HG02623 (cell line): ENCODE measurements around the gene UGT2B7.
"Not testable (repeated sequence)": the region's sequence is repeated elsewhere in the genome, so short reads cannot be mapped to it uniquely, and the experiment has no call there.

ENCODE experiments used
- ATAC-seq: cut with Tn5 transposase; IDR thresholded peaks from one replicate; pipeline ENCODE4 v1.9.1; 2021; ENCODE audit warnings: moderate library complexity; ENCODE audit not compliant: unreplicated experiment

The UGT2B7 gene

DNA sequence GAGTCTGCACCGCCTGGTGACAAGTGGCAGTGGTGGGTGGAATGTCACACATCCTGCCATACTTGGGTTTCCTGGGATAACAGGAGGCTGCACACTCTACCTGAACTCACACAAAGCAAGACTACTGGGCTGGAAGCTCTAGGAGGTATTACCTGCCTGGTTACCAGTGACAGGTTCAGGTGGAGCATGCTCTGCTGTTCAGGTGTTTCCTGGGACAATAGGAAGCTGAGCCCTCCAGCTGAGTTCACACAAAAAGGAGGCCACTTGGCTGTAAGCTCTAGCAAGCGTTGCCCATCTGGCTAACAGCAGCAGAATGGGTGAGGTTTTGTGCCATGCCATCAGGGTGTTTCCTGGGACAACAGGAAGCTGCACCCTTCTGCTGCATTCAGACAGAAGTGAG is 17.4 kb upstream of the UGT2B7 start:
- no peak for ATAC-seq

DNA sequence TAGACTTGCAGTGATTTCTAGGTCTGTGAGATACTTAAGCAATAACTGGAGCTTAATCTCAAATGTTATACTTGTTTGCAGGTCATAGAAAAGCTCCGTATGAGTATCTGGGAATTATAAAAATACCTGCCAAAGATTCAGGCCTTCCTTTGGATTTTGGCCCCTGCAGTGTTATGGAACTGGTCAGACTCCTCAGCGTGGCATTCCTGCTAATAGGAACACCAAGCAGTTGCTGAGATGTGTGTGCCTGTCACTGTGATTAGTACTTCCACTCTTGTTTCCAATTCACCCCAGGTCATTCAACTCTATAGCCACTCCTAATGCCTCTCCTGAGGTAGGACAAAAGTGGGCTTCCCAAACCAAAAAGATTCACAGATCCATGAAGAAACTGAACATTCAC is 7.8 kb upstream of the UGT2B7 start:
- no peak for ATAC-seq

DNA sequence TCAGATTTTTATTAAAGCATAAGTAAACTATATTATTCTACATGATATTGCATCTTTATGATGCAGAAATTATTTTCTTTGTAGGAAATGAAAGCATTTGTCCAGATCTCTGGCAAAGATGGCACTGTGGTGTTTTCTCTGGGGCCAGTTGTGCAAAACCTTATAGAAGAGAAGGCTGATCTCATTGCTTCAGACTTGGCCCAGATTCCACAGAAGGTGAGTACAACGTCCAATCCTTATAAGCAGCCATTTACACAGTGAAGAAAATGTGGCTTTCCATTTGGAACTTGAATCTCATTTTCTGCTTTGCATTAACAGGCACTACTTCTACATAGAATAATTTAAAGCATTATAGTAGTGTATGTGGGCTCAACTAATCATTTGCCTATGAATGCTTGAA is 6.9 kb upstream of the UGT2B7 start:
- no peak for ATAC-seq

DNA sequence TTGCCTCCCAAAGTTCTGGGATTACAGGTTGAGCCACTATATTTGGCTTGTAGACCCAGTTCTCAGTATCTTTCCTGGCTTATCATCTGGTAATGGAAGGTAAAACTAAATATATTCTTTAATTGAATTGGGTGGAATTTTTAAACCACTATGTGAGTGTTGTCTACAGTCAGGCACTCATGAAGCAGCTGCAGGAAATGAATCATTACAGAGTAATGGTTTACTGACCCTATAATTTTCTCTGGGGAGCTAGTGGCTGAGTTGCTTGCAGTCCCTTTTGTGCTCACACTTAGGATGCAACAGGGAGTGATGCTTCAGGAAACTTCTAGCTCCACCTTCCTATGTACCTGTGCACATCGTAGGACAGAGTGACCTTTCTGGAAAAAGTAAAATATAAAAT is 4.1 kb upstream of the UGT2B7 start:
- no peak for ATAC-seq

DNA sequence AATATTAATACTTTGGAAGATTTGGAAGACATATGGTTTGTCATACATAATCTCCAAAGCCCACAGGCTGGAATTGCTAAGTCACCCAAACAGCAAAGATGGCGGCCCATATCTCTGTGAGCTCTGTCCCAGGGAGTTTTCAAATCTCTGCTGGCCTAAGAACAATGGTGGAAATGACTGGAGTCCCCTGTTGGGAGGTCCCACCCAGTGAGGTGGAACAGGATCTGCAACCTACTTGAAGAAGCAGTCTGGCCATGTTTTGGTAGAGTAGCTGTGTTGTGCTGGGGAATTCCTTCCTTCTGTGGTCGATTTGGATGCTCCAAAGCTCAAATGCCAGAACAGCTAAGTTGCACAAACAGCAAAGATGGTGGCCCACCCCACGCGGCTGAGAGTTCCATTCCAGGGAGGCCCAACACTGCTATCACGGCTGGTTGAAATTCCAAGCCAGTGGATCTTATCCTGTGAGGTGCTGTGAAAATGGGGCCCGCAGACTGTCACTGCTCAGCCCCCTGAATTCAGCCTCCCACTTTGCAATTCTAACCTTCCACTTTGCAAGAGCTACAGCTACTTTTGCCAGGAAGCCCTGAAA is 3.2 kb upstream of the UGT2B7 start:
- no peak for ATAC-seq

DNA sequence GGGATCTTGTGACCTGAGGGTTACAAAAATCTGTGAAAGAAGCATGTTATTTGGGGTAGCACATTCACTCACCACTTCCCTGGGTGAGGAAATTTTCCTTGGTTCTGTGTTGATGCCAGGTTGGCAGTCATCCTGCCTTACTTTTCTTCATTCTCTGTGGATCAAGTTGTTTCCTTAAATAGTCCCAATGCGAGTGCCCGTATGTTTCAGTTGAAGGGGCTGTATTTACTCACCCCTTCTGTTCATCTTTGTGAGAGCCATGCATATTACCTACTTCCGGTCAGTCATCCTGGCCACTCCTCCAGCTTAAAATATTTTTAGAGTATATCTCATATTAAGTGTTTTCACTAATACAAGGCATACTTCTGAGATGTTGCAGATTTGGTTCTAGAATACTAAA is 2.6 kb upstream of the UGT2B7 start:
- ATAC-seq, result no peak

DNA sequence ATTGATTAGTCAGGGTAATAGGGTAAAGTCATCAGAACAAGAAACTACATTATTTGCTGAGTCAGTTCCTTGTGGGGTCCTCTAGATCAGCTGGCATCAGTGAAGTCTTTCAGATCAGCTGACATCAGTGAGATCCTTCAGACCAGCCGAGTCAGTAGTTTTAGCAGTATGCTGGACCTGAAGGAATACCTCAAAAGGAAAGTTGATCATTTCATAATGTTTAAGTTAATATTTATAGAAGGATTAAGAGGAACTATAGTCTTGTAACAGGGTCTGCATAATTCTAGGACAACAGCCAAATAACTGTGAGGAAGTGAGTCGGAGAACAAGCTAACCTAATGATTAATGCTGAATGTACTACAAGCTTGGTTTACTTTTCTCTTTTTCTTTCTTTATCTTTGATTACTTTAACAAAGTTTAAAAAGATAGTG is 958 bp upstream of the UGT2B7 start:
- ATAC-seq, result no peak

DNA sequence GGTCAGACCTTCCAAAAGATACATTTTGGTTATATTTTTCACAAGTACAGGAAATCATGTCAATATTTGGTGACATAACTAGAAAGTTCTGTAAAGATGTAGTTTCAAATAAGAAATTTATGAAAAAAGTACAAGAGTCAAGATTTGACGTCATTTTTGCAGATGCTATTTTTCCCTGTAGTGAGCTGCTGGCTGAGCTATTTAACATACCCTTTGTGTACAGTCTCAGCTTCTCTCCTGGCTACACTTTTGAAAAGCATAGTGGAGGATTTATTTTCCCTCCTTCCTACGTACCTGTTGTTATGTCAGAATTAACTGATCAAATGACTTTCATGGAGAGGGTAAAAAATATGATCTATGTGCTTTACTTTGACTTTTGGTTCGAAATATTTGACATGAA is 536 bp downstream of the UGT2B7 start:
- ATAC-seq, result no peak

DNA sequence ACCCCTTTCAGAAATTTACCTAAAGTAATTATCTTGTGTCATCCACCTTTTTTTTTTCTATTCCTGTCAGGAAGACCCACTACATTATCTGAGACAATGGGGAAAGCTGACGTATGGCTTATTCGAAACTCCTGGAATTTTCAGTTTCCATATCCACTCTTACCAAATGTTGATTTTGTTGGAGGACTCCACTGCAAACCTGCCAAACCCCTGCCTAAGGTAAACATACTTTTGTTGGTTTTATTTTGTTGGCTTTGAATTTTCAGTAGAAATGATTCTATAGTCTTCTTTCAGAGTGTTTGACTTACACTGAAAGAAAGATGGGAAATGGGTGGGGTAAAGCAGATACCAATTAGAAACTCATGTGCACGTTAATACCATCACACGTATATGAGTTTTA is 2.2 kb downstream of the UGT2B7 start:
- no peak for ATAC-seq

DNA sequence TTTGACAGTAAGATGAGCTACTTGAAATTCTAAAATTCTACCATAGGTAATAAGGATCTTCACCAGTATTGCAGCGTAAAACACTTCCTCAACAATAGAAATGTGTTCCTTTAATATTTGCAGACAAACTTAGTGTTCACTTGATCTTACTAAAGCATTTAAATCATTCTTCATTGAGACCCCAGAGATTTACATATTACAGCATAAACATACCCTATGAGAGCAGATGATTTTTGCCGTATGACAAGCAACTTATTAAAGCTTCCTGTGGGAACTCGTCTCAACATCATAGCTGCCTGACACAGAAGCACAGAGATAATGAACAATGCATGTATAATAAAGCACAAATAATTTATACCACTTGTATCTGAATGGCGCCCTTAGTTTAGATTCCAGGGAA is 3.6 kb downstream of the UGT2B7 start:
- ATAC-seq, result no peak

DNA sequence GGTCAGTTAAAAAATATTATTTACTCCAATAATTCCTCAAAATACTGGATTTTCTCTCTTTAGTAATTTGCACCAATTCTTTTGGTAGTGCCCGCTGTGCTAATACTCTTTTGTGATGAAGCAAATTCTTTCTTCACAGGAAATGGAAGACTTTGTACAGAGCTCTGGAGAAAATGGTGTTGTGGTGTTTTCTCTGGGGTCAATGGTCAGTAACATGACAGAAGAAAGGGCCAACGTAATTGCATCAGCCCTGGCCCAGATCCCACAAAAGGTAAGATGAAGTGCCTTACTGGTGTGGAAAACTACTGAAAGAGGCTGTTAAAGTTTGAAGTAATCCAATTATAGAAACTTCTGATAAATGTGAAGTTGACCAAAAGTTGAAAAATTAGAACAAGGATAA is 6.4 kb downstream of the UGT2B7 start:
- ATAC-seq, result not testable (repeated sequence)

DNA sequence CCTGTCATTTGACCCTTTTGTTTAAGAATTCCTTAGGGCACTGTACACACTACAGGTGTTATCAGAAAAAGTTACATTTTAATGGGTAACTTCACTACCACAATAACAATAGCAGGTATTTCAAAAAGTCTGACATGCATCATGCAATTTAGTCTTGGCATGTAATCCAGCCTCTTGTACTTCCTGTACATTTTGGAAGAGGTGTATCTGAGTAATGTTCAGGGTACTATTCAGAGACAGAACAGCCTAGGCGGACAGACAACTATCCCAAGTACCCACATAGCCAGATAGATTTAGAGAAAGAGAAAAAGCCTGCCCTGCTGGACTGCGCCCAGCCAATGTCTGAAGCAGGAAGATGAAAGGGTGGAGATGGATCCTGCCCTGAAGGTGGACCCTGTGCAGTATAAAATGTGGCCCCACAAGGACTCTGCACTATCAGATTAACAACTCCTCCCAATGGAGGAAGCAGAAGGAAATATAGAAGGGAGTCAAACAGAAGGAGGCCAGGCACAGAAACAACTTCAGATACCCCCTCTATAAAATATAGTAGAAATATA is 8.5 kb downstream of the UGT2B7 start:
- ATAC-seq, result no peak

DNA sequence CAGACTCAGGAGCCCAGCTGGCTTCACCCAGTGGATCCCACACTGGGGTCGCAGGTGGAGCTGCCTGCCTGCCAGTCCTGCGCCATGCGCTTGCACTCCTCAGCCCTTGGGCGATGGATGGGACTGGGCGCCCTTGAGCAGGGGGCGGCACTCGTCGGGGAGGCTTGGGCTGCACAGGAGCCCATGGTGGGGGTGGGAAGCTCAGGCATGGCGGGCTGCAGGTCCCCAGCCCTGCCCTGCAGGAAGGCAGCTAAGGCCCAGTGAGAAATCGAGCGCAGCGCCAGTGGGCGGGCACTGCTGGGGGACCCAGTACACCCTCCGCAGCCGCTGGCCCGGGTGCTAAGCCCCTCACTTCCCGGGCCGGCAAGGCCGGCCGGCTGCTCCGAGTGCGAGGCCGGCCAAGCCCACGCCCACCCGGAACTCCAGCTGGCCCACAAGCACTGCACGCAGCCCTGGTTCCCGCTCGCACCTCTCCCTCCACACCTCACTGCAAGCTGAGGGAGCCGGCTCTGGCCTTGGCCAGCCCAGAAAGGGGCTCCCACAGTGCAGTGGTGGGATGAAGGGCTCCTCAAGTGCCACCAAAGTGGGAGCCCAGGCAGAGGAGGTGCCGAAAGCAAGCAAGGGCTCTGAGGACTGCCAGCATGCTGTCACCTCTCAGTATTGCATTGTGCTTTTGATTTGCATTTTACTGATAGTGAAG is 19.0 kb downstream of the UGT2B7 start:
- ATAC-seq, result not testable (repeated sequence)

DNA sequence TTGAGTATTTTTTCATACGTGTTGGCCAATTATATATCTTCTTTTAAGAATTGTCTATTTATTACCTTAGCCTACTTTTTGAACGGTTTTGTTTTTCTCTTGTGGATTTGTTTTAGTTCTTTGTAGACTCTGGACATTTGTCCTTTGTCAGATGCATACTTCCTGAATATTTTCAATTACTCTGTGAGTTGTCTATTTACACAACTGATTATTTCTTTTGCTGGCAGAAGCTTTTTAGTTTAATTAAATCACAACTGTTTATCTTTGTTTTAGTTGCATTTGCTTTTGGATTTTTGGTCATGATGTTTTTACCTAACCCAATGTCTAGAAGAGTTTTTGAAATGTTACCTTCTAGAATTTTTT is 19.6 kb downstream of the UGT2B7 start:
- ATAC-seq, result no peak

DNA sequence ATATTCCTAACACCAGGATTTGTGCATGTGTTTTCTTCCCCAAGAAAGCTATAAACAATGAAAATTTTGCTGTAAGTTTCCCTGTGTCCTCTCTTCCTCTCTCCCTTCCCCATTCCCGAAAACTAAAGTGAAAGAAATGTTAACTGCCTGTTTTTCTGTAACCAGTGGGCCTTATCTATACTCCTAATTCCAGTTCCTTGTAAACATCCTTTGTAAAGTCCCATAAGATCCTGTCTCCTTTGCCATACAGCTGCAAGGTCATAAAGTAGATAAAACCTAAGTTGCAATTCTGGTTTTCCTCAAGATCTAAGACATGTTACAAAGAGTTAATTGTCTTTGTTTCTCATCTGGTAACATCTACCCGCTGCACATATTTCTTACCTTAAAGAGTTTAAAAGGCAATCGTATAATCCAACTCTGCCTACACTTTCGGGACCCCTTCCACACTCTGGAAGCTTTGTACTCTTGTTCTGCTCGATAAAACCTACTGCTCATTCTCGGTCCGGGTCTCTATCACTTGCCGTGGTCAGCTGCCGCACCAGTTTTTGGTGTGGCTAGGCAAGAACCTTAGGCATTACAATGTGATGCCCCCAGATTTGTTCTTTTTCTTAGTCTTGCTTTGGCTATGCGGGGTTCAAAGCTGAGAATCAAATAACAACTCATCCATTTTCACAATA is 20.5 kb downstream of the UGT2B7 start:
- no peak for ATAC-seq

DNA sequence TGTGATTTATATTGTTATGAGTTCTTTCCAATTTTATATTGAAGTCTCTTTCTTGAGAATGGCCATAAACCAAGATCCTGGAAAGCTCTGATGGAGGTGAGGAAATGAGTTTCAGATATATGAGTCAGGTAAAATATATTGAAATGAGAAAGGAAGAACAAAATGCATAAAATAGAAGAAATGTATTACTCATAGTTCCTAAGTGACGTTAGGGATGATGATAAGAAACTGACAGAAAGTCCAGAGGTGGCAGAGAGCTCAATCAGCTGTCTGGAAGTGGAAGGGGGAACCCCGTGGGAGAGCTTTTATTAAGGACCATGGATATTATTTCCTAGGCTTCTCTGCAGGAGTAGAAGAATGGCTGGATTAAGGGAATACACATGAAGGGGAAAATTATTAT is 24.6 kb downstream of the UGT2B7 start:
- ATAC-seq, result no peak

DNA sequence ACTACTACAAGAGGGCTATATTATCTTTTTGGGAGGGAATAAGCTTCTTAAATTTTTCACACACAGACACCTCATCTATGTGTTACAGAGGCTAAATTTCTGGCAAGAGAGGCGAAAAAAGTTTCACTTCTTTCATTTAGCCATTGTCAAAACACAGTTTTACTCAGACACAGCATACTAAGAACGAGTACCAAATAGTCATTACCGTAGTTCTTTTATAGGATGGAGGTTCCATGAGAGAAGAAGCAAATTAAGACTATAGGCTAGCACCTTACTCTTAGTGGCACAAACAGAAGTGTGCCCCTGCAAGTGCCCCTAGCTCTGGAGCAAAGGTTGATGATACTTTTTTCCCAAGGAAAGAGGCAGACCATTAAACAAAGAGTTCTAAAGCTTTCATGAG is 26.2 kb downstream of the UGT2B7 start:
- no peak for ATAC-seq

DNA sequence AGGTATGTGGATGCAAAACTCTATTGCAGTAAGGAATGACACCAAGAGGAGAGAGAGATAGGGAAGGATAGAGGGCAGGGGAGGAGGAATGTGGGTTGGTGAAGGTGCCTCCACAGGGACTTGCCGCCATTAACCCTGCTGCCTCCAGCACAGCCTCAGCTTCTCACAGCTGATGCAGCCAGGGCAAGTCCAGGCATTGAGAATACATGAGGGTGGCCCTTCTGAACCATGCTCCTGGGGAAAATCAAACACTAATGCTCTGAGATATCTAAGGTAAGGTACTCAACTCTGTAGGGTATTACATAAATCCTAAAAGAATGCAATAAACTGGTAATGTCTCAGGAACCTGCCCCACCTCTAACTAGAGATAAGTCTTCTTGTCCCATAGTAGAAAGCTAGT is 28.7 kb downstream of the UGT2B7 start:
- ATAC-seq, result no peak

DNA sequence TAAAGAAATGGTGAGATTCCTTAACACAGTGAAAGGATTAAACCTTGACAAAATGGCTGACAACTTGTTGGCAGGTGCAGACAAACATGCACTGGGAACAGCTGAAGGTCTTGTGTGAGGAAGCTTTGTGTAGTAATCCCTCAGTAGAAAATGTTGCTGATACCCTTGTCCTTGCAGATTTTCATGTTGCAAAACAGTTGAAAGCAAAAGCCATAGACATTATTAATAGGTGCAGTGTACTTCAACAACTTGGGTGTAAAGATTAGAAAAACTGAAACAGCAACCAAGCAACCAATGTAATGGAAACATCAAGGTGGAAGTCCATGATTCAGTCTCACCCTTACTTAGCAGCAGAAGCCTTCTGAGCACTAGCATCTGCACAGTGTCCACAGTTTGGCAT is 29.8 kb downstream of the UGT2B7 start:
- no peak for ATAC-seq

DNA sequence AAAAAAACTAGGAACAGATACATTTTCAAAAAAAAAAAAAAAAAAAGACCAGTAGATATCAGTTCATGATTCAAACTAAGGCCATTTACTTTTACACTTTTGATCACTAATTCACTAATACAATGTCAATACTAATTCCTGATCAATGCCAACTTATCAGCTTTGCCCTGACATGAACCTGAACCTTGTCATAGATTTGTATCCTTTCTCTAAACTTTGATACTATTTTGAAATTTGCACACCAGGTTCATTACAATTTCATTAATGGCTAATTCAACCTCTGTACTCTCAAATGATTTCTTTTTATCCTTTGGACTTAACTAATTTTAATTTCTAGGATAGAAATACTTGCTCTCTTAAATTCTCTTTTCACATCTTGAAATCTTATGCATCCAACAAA is 37.7 kb downstream of the UGT2B7 start:
- ATAC-seq, result no peak

DNA sequence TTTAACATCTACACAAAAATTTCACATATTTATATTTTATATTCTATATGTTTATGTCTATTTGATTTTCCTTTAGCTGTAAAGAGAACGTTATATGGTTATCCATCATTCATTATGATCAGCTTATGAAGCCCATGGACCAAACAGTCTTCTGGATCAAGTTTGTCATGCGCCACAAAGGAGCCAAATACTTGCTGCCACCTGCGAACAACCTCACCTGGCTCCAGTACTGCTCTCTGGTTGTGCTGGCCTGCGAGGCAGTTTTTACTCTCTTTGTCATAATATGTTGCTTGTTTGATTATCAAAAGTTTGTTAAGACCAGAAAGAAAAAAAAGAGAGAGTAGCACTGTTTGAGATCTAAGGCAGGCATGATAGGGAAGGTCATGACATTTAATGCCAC is 38.2 kb downstream of the UGT2B7 start:
- no peak for ATAC-seq

DNA sequence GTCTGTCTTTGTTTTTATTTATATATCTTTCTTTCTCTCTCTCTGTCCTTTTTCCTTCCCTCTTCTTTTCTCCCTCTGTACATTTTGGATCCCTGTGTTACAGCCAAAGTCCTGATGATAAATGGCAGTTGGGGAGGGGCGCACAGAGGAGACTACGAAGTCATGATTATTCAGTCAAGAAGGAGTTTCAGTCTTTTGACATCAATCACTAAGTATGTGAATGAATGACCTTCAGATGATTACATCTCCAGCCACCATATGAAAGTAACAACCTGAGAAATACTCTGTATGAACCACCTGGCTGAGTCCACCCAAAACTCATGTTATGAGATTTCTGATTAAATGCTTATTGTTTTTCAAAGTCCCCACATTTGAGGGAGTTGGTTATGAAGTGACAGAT is 45.0 kb downstream of the UGT2B7 start:
- no peak for ATAC-seq
